PC-3 (cell line): ENCODE measurements around the gene PPARD.

Experiments used
- CTCF ChIP-seq: fragments of 300-600 bp; sonication (generic); conservative IDR thresholded peaks from 2 replicates; pipeline ENCODE4 v1.5.1; 2017; ENCODE audit warnings: antibody characterized with exemption, low read depth, mild to moderate bottlenecking, low read length
- EZH2 ChIP-seq: fragments of 300-600 bp; sonication (generic); IDR thresholded peaks from one replicate; pipeline ENCODE4 v1.6.1; 2017; ENCODE audit warnings: antibody characterized with exemption, mild to moderate bottlenecking, low read length; ENCODE audit not compliant: unreplicated experiment
- EZH2phosphoT487 ChIP-seq: fragments of 300-600 bp; sonication (generic); IDR thresholded peaks from 2 replicates; pipeline ENCODE4 v1.6.1; 2018; ENCODE audit warnings: mild to moderate bottlenecking, antibody characterized with exemption, low read length, borderline replicate concordance

DNA sequence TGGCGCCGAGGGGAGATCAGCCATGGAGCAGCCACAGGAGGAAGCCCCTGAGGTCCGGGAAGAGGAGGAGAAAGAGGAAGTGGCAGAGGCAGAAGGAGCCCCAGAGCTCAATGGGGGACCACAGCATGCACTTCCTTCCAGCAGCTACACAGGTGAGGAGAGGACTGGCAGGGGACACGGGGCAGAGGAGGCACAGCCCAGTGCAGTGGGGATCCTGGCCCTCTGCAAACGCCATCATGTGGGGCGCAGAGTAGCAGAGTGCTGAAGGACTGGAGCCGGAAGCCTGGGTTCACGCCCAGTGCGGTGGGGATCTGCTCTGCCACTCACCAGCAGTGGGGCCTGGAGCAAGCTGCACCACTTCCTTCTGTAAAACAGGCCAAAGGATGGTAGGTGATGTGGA is 68.7 kb downstream of the PPARD start:
- TF ChIP-seq CTCF (no peak), EZH2 (no peak), EZH2phosphoT487 (no peak)
